Gastrocnemius medialis (tissue), 4 donors: Measurements from ENCODE around the gene TARDBP. TPM values are rescaled to one million over a fixed set of nuclear protein-coding genes. Genes with fewer than 3 reads are reported as not detected.

ENCODE experiments used
- ATAC-seq, 2 donors: fragments of 150-250 bp; one replicate each; pipeline ENCODE4 v1.9.1; 2016
- DNase-seq, 2 donors: peaks; one replicate each; pipeline ENCODE4 v3.0.0-alpha.2; 2019
- H3K27ac ChIP-seq, 4 donors: fragments of 200-600 bp; sonication (generic); 1 replicate in 1 of 4; 2 replicates in 3 of 4; pipeline ENCODE4 v1.5.1; 2016 to 2018; ENCODE audit warnings: mild to moderate bottlenecking in 2 of 4, moderate library complexity in 1 of 4
- H3K27me3 ChIP-seq, 3 donors: fragments of 200-600 bp; sonication (generic) in 2 of 3; 1 replicate in 1 of 3; 2 replicates in 2 of 3; pipeline versions ENCODE4 v1.5.1 to v1.6.0; 2016 to 2019; ENCODE audit warnings: mild to moderate bottlenecking in 1 of 3, moderate library complexity in 1 of 3
- H3K36me3 ChIP-seq, 2 donors: fragments of 200-600 bp; sonication (generic) in 1 of 2; one replicate each; pipeline ENCODE4 v1.5.1; 2017 to 2018
- H3K4me1 ChIP-seq, 2 donors: fragments of 200-600 bp; sonication (generic) in 1 of 2; one replicate each; pipeline ENCODE4 v1.5.1; 2016 to 2017; ENCODE audit warnings: mild to moderate bottlenecking in 2 of 2
- H3K4me3 ChIP-seq, 4 donors: fragments of 200-600 bp; sonication (generic) in 3 of 4; 1 replicate in 1 of 4; 2 replicates in 3 of 4; pipeline ENCODE4 v1.5.1; 2016 to 2019; ENCODE audit warnings: mild to moderate bottlenecking in 2 of 4
- H3K9me3 ChIP-seq, 3 donors: fragments of 200-600 bp; sonication (generic) in 2 of 3; 1 replicate in 1 of 3; 2 replicates in 2 of 3; pipeline ENCODE4 v1.5.1; 2016 to 2019
- POLR2A ChIP-seq, 2 donors: fragments of 450-650 bp; IDR thresholded peaks; one replicate each; pipeline ENCODE4 v1.6.1; 2017; ENCODE audit warnings: antibody characterized with exemption in 2 of 2, mild to moderate bottlenecking in 2 of 2, moderate library complexity in 2 of 2
- in situ Hi-C, 4 donors: fragments of 200-750 bp; cut with MboI; loops; one replicate each; pipeline versions ENCODE4 v1.15.0 to v1.8.0; 2017; ENCODE audit warnings: low sequenced_read_pairs in 4 of 4
- intact Hi-C: fragments of 100-400 bp; cut with DNase I; formaldehyde crosslinking; loops from one replicate; pipeline ENCODE4 v1.15.1; 2023; ENCODE audit warnings: low total_unique reads
- total RNA-seq, 4 donors: library from RNA; depleted of rRNA; stranded (reverse); fragments of >200 nt; gene quantifications; one replicate each; pipeline versions ENCODE4 v1.1.0 to v1.2.3, GENCODE V29; 2016
- TF ChIP-seq, protein P1 (sequence below), 5 experiments: fragments of 450-650 bp in 3 of 5; fragments of 200-600 bp in 2 of 5; sonication (generic) in 2 of 5; IDR thresholded peaks in 4 of 5; conservative IDR thresholded peaks in 1 of 5; 1 replicate in 4 of 5; 2 replicates in 1 of 5; pipeline ENCODE4 v1.5.1; 2016 to 2019; ENCODE audit warnings: antibody characterized with exemption in 5 of 5, mild to moderate bottlenecking in 3 of 5, moderate library complexity in 3 of 5

The TARDBP gene
- total RNA-seq, 4 donors from 2014 or later = 72.0 to 101 (median 85.5) TPM

DNA sequence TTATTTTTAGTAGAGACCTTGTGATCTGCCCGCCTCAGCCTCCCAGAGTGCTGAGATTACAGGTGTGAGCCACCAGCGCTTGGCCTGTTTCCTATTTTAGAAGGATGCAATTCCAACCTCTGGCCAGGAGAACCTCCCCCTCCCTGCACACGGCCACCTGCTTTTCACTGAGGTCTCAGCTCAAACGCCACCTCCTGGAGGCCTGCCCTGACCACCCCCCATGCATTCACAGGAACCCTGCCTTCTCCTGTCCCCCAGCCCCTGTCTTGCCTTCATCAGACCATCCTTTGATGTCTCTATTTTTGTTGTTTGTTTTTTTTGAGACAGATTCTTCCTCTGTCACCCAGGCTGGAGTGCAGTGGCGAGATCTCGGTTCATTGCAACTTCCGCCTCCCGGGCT is 45.0 kb downstream of the TARDBP start:
- ATAC-seq (no peak), DNase-seq (no peak)
- intact Hi-C loops (no loop called here), in situ Hi-C loops (no loop called here)
- H3K27me3 ChIP-seq = no peaks in the 10 kb centered on the region
- H3K27ac ChIP-seq = no peak overlapping the region
- H3K4me3 ChIP-seq = no peak overlapping the region
- H3K9me3 ChIP-seq = no peaks in the 10 kb centered on the region
- H3K36me3 ChIP-seq = peaks cover 0 to 27% of the 10 kb centered on the region in 2 donors
- peaks cover 18 to 19% of the 10 kb centered on the region in 2 donors for H3K4me1 ChIP-seq
- no peak for TF ChIP-seq POLR2A (IDR thresholded peaks at IDR 0.05)
- TF ChIP-seq, protein P1, sequence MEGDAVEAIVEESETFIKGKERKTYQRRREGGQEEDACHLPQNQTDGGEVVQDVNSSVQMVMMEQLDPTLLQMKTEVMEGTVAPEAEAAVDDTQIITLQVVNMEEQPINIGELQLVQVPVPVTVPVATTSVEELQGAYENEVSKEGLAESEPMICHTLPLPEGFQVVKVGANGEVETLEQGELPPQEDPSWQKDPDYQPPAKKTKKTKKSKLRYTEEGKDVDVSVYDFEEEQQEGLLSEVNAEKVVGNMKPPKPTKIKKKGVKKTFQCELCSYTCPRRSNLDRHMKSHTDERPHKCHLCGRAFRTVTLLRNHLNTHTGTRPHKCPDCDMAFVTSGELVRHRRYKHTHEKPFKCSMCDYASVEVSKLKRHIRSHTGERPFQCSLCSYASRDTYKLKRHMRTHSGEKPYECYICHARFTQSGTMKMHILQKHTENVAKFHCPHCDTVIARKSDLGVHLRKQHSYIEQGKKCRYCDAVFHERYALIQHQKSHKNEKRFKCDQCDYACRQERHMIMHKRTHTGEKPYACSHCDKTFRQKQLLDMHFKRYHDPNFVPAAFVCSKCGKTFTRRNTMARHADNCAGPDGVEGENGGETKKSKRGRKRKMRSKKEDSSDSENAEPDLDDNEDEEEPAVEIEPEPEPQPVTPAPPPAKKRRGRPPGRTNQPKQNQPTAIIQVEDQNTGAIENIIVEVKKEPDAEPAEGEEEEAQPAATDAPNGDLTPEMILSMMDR (IDR thresholded peaks at IDR 0.05 in 4 of 5, conservative IDR thresholded peaks at IDR 0.05 in 1 of 5) = no peak

GRCh38 chr1:11058026-11058425 is 45.6 kb downstream of the TARDBP start:
- Histone ChIP-seq H3K4me1 (peaks cover 18 to 19% of the 10 kb centered on the region in 2 donors), H3K36me3 (peaks cover 0 to 27% of the 10 kb centered on the region in 2 donors), H3K27me3 (no peaks in the 10 kb centered on the region), H3K4me3 (no peak overlapping the region), H3K9me3 (no peaks in the 10 kb centered on the region), H3K27ac (no peak overlapping the region)
- in situ Hi-C loops = no loop called here
- no peak for DNase-seq
- no peak for TF ChIP-seq POLR2A (IDR thresholded peaks at IDR 0.05)
- TF ChIP-seq, protein P1 (IDR thresholded peaks at IDR 0.05 in 4 of 5, conservative IDR thresholded peaks at IDR 0.05 in 1 of 5) = no peak
- ATAC-seq = no peak
- intact Hi-C loops = no loop called here

DNA sequence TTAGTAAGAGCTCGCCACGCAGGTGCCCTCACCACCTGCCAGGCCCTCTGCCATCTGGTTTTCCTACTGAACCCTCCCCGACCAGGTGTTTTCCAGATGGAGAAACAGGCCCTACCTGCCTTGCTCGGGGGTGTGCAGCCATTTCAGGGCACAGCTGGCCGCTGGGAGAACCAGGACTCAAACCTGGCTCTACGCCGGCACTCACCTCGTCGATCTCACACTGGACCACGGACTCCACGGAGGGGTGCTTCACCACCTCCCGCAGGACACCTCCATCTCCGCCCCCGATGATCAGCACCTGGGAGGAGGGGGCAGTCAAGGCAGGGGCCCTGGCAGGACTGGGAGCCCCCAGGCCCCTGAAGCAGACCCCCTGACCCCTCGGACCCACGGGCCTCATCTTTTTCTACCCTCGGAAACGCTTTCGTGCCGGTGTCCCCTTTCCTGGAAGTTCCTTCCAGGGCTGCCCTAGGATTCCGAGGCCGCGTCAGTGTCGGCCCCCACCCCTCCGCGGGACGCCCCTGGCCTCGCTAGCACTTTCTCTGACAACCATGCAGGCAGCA is 46.2 kb downstream of the TARDBP start:
- in situ Hi-C loops = no loop called here
- DNase-seq = no peak
- Histone ChIP-seq H3K27ac (peak overlapping the region in 1 of 4 donors; percentile 68), H3K4me1 (peaks cover 18 to 19% of the 10 kb centered on the region in 2 donors), H3K9me3 (no peaks in the 10 kb centered on the region), H3K36me3 (peaks cover 0 to 27% of the 10 kb centered on the region in 2 donors), H3K4me3 (peak overlapping the region; percentile 73 to 99 (median 88)), H3K27me3 (no peaks in the 10 kb centered on the region)
- intact Hi-C loops = no loop called here
- no peak for TF ChIP-seq POLR2A (IDR thresholded peaks at IDR 0.05)
- TF ChIP-seq, protein P1 (IDR thresholded peaks at IDR 0.05 in 4 of 5, conservative IDR thresholded peaks at IDR 0.05 in 1 of 5) = no peak
- no peak for ATAC-seq

- peaks cover 18 to 19% of the 10 kb centered on the region in 2 donors for H3K4me1 ChIP-seq
- H3K27ac ChIP-seq = peak overlapping the region; percentile 48 to 83 (median 69)
- no peaks in the 10 kb centered on the region for H3K27me3 ChIP-seq
- intact Hi-C loops (no loop called here), in situ Hi-C loops (no loop called here)
- TF ChIP-seq, protein P1 (IDR thresholded peaks at IDR 0.05 in 4 of 5, conservative IDR thresholded peaks at IDR 0.05 in 1 of 5) = no peak
- no peak for TF ChIP-seq POLR2A (IDR thresholded peaks at IDR 0.05)
- DNase-seq (no peak), ATAC-seq (peak; percentile 25 to 28)
- no peaks in the 10 kb centered on the region for H3K9me3 ChIP-seq
- peaks cover 0 to 26% of the 10 kb centered on the region in 2 donors for H3K36me3 ChIP-seq
- H3K4me3 ChIP-seq = peak overlapping the region; percentile 73 to 99 (median 88)
Observed at GRCh38 chr1:11059155-11059967, 46.9 kb downstream of the TARDBP start.
